LoVo (cell line): ENCODE data around the gene MUSK.
"Not testable (repeated sequence)": the region's sequence is repeated elsewhere in the genome, so short reads cannot be mapped to it uniquely, and the experiment has no call there.

Source experiments
- DNase-seq: peaks from one replicate; pipeline ENCODE4 v3.0.0-alpha.2; 2016; ENCODE audit warnings: low spot score

The MUSK gene

DNA sequence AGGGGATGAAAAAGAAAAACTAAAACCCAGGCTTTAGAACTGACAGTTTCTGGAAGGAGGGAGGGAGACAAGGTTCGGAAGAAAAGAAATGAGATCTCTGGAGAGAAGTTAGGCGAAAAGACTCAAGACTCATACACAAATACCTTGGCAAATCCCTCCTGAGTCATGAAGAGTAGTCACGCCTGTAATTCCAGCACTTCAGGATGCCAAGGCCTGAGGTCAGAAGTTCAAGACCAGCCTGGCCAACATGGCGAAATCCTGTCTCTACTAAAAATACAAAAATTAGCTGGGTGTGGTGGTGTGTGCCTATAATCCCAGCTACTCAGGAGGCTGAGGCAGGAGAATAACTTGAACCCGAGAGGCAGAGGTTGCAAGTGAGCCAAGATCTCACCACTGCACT, 27.3 kb downstream of the MUSK start:
- DNase-seq = not testable (repeated sequence)

DNA sequence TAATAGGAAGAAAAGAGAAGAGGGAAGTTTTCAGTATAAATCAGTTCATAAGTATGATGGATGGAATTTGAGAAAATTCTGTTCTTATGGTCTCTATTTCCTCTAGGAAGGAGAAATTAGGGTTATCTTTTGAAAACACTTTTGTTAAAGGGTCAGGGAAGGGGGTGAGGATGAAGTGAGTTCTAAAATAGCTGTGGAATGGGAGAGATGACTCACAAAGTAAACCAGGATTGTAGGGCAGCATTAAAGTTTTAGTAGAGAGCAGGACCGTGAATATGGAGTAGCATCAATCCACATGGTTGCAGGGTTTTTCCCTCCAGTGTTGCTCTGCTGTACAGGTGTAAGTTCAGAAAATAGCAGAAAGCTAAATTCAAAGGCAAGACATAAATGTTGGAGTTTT, 32.4 kb downstream of the MUSK start:
- DNase-seq = no peak

DNA sequence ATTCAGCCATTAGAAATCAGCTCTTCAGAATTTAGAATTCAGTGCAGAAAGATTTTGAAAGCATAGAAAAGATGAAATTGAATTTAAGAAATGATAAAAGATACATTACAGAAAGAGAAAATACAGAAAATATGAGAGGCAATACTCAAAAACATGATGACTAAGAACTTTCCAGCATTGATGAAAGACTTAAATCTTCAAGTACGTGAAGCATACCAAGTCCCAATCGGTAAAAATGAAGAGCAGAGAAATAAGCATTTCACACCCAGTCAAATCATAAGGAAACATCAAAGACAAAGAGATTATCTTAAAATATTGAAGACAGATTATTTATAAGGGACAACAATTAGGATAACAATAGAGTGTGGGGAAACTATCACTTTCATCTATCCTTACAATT, 35.1 kb downstream of the MUSK start:
- DNase-seq = no peak

DNA sequence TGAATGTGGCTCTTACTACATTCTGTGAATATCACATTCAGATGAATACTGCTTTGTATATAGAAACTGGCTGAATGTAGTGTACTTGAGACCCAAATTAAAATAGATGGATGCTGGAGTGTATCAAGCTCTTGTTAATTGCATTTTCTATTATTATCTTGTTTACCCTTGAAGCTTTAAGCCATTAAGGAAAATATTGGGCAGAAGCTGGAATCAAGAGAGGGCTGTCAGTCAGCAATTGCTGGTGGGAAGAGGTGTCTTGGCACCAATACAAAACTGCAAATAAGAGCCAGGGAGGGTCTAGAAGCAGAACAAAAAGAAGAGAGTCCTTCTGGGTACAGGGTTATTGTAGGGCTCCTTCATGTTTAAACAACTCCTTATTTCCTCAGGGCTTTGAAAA, 38.8 kb downstream of the MUSK start:
- DNase-seq = no peak

DNA sequence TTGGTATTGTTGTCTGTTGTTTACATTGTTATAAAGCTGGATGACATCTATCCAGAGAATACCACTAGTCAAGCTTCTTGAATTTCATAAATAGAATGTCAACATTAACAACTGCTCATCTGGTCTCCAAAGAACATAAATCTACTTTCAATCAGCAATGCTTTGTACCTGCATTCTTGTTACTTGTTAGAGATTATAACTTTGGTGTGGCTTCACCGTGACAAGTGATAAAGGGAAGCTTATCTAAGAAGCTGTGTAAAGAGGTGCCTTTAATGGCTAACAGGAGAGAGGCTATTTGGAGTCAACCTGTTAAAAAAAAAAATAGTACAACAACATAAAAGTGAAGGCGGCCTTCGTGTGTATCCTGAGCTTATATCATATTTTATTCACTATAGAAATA, 41.8 kb downstream of the MUSK start:
- DNase-seq = no peak

DNA sequence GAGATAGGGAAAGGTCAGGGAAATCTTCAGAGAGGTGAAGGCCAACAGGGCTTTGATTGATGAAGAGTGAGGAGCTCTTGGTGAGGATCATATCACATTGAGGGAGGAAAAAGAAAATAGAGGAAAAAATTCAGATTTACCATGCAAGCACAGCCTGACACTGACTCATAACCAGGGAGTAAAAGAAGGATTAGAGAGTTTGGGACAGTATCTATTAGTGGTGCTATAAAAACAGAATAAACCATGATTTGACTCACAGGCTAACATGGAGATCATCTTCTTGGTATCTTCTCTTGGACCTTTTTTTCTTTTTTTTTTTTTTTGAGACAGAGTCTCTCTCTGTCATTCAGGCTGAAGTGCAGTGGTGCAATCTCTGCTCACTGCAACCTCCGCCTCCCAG, 44.4 kb downstream of the MUSK start:
- no peak for DNase-seq

DNA sequence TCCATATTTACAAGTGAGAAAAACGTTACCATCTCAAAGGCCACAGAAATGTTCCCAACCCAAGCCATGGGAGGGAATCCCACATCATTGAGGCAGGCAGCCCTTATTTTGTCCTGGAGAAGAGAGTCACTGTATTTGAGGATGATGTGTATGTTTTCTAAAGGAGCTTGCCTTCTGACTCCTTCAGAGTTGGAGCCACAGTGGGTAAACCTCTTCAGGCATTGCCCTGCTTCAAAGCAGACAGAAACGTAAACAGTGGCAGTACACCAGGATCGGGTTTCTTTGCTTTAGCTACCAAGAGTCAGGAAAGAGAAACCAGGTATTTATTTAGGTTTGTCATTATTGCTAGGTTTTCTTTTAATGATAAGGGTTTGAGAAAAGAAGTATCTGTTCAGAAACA, 45.7 kb downstream of the MUSK start:
- no peak for DNase-seq

DNA sequence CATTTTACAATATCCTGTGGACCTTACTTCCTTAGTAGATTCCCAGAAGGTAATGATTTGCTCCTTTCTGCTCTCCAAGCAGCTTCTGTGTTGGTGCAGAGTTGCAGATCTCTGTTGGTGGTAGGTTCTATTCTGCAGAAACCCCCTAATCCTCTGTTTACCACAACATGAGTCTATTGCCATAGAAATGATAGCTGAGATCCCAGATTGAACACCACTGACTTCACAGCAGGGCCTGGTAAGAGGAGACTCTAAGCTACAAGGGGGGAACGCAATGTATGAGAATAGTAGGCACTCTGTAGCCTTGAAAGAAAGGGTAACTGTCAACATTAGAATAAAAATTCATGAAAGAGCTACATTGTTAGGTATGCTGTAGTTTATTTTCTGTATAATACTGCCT, 59.5 kb downstream of the MUSK start:
- no peak for DNase-seq

DNA sequence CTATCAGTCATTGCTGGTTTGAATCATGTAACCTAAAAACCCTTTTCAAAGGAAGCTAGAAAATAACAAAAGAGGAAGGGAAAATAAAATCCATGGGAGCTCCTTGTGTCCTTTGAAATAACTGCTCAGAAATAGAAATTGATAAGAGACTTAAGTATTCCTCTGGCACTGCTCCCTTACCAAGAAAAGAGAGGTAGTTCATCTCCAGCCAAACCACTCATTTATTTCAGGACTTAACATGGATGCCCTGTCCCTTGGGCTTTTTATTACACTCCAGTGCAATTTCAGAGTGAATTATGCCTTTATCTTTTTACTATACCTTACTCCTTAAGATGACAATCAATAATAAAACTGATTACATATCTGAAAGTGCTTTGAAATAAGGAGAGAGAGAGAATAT, 61.0 kb downstream of the MUSK start:
- DNase-seq = no peak

DNA sequence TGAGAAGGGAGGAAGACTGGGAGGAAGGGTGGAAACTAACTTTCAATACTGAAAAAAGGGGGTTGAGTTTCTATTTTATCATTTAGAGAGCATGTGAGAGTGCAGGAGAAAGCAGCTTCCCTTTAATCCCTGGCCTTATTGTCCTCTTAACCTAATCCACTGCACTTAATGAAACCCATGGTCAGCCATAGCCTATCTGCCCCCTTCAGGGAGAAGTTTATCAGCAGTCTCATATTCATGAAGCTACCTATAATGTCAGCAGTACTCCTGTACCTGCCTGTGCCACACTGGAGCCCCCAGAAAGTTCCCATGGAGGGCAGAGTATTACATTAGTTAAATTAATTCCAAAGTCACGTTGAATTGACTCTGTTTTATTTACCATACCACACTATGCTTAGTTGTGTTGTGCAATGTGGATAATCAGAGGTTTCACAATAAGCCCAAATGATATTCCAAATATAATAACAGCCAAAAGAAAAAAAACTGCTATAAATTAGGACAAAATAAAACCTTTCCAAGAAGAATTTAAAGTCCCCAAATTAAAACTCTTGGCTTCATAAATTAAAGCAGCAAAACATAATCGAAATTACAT, 62.9 kb downstream of the MUSK start:
- no peak for DNase-seq

DNA sequence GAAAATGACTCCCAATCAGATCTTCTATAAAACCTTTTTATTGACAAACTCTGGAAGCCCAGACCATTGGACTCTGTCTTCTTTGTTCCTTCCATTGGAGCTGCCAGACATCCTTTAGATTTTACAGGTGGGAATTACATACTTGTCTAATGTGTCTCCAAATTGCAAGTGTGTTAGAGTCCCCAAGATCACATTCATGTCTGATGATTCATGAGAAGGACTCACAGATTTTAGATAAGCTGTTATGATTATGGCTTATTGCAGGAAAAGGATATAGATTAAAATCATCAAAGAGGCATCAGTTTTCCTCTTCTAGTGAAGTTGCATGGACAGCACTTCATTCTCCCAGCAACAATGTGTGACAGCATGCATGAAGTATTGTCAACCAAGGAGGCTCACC, 70.4 kb downstream of the MUSK start:
- peak; percentile 14 for DNase-seq

DNA sequence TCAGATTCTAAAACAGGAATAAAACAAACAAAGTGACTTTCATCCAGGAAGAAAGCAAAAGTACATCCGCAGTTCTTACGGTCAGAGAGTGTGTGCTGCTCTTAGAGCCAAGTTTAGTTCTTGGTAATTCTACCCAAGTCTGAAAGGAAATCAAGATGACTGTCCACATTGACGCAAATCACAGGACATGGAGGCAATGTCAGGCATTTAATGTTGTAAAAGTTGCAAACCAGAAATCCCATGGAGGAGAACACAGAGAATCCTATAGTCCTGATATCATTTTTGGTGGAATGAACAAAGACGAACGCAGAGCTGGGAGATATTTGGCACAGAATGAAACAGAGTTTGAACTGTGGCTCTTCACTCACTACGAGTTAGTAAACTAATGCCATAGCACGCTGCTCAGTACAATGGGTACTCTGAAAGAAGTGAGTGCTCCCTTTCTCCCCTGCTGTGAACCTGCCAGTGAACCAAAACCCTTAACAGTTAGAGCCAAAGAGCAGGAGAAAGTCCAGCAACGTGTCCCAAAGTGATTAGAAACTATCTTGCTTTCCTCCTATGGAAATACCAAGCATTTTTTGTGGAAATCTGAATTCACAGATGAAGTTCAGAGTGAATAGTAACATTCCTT, 74.3 kb downstream of the MUSK start:
- no peak for DNase-seq

DNA sequence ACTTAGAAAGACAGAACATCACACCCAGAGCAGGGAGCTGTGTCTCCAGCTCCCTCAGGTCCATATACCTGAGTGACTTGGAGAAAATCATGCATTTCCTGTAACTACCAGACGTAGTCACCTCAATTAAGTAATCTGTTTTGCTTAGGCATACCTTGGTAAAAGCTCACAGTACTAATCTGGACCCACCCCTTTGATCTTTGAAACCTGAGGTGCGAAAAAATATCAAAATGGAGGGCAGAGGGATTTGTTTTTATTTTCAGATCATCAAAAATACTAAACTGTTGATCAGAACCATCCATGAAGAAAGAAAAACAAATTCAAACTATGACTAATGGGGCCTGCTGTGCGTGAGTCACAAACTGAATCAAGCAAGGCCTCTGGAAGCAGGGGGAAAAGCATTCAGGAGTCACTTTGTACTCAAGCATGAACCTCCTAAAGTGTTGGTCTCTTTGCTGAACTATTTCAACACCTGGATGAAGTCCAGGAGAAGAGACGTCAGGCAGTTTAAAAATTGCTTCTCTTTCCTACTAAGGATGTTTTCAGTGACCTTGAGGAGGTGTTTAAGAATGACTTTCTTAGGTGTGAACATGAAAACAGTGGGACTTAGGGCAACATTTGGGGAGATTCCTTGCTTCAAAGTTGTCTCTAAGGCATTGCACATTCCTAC, 76.3 kb downstream of the MUSK start:
- DNase-seq = peak; percentile 78

DNA sequence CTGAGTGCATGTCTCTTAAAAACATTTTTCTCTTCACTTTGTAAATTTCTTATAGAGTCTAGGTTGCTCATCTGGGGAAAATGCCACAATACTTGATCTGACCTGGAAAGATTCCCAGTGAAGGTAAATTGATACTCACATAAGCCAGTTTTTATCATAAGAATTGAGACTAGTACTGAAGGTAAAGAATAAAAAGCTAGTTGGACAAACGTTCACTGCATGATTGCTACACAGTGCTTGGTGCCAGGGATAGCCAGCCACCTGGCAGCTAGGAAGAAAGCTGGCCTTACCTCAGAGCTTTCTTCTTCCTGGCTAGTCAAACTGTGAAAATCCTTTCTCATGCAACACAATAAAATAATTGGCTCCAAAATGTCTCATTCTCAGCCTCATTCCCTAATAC, 77.1 kb downstream of the MUSK start:
- no peak for DNase-seq

DNA sequence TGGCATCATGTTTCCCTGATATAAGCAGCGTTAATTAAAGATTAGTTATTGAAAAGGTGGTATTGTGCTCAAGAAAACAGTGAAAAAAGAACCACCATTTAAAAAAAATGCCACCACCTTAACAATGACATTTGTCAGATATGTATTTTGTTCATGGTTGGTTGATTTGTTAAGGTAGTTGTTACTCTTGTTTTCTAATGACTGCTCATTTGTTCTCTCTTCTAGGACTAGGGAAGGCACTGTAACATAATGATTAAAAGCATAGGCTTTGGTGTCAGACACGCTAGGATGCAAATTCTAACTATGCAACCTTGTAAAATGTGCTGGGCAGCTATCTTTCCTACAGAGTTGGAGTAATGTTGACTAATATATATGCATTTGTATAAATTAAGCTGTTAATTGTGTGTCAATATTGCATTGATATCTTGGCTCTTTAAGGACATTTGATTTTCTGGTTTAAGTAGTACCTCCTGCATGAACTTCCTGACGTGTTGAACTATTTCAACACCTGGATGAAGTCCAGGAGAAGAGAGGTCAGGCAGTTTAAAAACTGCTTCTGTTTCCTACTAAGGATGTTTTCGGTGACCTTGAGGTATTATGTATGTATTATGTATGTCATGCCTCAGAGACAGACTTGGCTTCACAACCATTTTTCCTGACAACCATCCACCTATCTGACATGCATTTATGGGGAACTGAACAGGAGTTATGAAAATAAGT, 77.8 kb downstream of the MUSK start:
- DNase-seq = no peak

DNA sequence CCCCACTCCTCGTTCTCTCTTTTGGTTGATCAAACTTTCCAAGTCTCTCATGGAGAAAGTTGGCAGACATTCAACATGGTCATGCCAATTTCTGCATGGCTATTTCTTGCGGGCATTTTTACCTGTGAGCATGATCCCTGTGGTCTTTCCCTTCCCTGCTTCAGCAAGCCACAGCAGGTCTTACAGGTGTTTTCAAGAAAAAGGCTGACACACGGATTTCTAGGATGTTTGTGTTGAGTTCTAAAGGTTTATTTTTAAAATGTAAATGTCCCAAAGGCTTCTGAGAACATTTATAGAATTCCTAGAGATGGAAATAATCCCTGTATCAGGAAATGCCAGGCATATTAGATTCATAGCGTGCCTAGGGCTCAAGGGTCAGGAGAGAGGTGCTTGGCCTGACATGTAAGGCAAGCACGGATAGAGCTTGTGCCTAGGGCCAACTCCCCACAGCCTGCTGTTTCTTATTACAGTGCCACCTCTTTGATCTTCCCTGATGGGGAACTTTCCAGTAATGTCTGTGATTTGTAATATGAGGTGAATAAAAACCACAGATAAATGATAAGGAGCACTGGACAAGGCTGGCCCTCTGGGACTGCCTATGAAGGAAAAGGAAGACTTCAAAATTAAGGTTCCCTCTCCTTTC, 79.8 kb downstream of the MUSK start:
- peak; percentile 42 for DNase-seq

DNA sequence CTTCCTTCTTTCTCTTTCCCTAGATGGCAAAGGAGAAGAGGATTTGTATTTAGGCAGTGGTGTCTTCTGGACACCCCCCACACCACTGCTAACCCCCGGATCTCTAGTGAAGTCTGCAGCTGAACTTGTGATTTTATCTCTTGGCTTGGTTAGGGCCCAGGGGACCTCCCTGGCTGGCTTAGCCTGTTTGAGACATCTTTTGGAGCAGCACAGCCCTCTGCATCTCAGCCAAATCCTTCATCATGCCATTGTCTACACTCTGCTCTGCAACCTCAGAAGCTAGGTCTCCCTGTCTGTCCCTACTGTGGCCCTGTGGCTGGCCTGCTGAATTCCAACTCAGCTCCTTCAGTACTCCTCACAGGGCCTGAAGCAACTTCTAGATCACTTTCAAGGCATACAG, 81.7 kb downstream of the MUSK start:
- no peak for DNase-seq

DNA sequence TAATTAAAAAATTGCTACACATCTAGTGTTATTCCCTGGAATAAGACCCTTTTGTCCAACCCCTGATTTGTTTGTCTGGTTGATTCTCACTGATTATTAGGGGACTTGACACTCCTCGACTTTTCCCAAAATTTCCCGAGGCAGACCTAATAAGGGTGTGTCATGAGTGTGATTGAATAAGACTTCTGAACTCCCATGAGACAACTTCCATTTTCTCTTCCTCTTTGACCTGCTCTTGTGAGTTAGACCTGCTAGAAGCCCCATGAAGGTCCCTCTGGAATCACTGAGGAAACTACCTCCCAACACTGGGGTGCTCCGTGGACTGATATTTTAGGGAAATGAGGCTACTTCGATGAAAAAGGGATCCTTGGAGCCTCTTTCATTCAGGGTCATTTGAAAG, 83.4 kb downstream of the MUSK start:
- DNase-seq = no peak

DNA sequence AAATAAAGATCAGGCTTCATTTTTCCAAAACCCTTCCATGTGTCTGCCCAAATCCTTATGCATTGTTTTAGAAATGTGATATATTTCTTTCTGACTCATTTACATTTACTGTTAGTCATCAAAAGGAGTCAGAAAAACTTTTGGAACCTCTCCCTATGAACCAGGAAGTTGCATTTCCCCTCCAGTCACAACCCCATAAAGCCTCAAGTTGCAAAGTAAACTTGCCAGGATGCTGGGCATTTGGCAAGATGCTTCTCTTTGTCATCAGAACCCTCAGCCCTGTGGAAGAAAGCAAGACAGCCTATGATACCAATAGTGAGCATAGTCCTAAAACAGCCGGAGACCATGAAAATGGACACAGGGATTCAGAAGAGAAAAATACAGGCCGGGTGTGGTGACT, 84.2 kb downstream of the MUSK start:
- peak; percentile 51 for DNase-seq

DNA sequence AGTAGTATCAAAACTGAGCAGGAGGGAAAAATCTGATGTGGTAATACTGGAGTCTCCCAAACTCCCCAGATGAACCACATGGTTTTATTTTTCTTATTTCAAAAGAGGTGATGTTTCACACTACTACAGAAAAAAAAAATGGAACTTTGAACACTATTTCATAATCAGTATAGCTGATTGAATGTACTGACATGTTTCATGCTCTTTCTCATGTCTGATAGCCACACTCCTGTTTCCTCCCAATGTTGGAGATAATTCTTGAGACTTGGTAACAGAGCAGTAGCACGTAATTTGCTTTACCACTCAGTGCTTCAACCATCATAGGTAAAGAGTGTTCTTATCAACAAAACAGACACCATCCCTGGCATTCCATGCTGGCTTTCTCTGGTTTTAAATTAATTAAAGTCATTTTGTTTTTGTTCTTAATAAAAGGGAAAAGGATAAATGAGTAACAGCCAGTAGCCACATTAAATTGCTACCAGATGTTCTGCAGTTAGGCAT, 85.2 kb downstream of the MUSK start:
- no peak for DNase-seq

DNA sequence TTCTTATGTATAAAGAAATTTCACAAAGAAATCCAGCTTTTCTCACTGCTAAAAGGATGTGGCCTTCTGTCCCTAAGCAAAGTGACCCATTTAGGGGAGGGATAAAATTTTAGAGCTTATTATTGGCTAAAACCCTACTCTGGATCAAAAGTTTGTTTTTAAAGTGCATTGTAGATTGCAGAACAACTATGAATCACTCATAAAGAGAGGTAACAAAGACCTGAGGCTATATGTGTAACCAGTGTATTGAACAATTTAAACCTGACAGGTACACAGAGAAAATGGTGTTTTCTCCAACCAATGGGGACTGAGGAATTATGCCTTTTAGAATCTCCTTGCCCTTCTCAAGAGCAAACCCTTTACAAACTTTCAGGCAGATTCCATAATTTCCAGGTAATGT, 86.6 kb downstream of the MUSK start:
- no peak for DNase-seq

DNA sequence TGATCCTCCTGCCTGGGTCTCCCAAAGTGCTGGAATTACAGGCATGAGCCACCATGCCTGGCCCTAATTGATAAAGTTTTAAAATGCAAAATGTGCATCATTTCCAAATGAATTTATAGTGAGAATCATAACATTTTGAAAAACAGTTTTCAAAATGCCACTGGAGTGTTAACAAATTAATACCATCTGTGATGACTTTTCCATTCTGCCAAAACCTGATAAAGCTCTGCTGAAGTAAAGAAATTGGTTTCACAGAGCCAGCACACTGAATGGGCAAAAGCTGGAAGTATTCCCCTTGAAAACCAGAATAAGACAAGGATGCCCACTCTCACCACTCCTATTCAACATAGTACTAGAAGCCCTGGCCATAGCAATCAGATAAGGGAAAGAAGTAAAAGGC, 89.6 kb downstream of the MUSK start:
- no peak for DNase-seq

DNA sequence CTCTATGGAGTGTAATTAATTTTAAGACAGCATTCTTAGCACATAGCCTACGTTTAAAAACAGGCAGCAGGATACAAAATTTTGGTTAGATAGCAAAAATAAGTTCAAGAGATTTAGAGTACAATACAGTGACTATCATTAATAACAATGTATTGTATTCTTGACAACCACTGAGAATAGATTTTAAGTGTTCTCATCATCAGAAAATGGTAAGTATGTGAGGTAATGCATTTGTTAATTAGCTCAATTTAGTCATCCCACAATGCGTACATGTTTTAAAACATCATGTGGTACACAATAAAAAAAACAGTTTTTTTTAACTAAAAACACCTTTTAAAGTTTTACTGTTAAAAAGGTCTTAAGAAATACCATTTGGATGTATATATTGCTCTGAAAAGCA, 94.2 kb downstream of the MUSK start:
- no peak for DNase-seq
